Upper lobe of right lung (tissue), 1 donor: ENCODE results near the gene SIGLEC9. TPM values are rescaled to one million over a fixed set of nuclear protein-coding genes. Genes with fewer than 3 reads are reported as not detected.

ENCODE experiments used
- ATAC-seq: fragments of 200-7000 bp; cut with Tn5 transposase; one replicate; pipeline ENCODE4 v1.9.1; 2020; ENCODE audit warnings: mild to moderate bottlenecking, moderate library complexity
- DNase-seq: peaks from one replicate; pipeline ENCODE4 v3.0.0-alpha.2; 2020
- H3K27ac ChIP-seq: fragments of 200-600 bp; one replicate; pipeline ENCODE4 v1.8.0; 2022
- H3K27me3 ChIP-seq: fragments of 200-600 bp; one replicate; pipeline ENCODE4 v1.8.0; 2022; ENCODE audit warnings: mild to moderate bottlenecking
- H3K36me3 ChIP-seq: fragments of 200-600 bp; one replicate; pipeline ENCODE4 v1.8.0; 2022
- H3K4me1 ChIP-seq: fragments of 200-600 bp; one replicate; pipeline ENCODE4 v1.8.0; 2022
- H3K4me3 ChIP-seq: fragments of 200-600 bp; one replicate; pipeline ENCODE4 v1.8.0; 2022; ENCODE audit warnings: mild to moderate bottlenecking
- H3K9me3 ChIP-seq: fragments of 200-600 bp; one replicate; pipeline ENCODE4 v1.8.0; 2022
- intact Hi-C: fragments of 100-400 bp; cut with DNase I; formaldehyde crosslinking; loops from one replicate; pipeline ENCODE4 v1.11.0; 2022
- long read RNA-seq: library from polyadenylated mRNA; unstranded; transcript quantifications from one replicate; pipeline ENCODE4 v2.0.0, GENCODE V29; 2021
- total RNA-seq: library from RNA; stranded (reverse); fragmentation: NEBNext Ultra II Directional; extraction: Animal tissue kit (Norgen Biotek cat#: 25700); gene quantifications from one replicate; pipeline ENCODE4 v1.2.1, GENCODE V29; 2021
- TF ChIP-seq, protein P1 (sequence below): fragments of 200-600 bp; IDR thresholded peaks from one replicate; pipeline ENCODE4 v1.8.0; 2022; ENCODE audit warnings: antibody characterized with exemption
- donor health status: DM: no; HTN: yes; CAD: no; lungs with severe emphysema.

The SIGLEC9 gene
- total RNA-seq = 14.5 TPM
- long read RNA-seq, transcript SIGLEC9-201 (7 exons, 1,690 nt) = major isoform, 17 of 34 reads
- long read RNA-seq, partial matches to known transcripts = 2 of 34 reads
- long read RNA-seq, other reads (novel, unspliced or antisense) = 12 of 34 reads

DNA sequence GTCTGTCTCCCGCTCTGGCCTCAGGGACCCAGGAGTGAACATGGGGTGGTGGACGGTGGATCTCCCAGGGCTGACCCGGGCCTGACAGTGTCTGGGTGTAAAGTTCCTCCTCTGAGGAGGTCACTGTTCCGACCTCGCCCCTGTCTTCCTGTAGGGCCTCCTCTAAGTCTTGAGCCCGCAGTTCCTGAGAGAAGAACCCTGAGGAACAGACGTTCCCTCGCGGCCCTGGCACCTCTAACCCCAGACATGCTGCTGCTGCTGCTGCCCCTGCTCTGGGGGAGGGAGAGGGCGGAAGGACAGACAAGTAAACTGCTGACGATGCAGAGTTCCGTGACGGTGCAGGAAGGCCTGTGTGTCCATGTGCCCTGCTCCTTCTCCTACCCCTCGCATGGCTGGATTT is at the start of gene SIGLEC9:
TSS of gene SIGLEC9 (plus strand) at position 178 of the 400 bp plus-strand sequence. CDS start at position 247, 69 bp downstream.
- peaks cover 12% of the 10 kb centered on the region for H3K4me1 ChIP-seq
- H3K9me3 ChIP-seq = no peaks in the 10 kb centered on the region
- ATAC-seq (peak; percentile 55), DNase-seq (peak; percentile 74)
- TF ChIP-seq, protein P1, sequence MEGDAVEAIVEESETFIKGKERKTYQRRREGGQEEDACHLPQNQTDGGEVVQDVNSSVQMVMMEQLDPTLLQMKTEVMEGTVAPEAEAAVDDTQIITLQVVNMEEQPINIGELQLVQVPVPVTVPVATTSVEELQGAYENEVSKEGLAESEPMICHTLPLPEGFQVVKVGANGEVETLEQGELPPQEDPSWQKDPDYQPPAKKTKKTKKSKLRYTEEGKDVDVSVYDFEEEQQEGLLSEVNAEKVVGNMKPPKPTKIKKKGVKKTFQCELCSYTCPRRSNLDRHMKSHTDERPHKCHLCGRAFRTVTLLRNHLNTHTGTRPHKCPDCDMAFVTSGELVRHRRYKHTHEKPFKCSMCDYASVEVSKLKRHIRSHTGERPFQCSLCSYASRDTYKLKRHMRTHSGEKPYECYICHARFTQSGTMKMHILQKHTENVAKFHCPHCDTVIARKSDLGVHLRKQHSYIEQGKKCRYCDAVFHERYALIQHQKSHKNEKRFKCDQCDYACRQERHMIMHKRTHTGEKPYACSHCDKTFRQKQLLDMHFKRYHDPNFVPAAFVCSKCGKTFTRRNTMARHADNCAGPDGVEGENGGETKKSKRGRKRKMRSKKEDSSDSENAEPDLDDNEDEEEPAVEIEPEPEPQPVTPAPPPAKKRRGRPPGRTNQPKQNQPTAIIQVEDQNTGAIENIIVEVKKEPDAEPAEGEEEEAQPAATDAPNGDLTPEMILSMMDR = no peak
- no peaks in the 10 kb centered on the region for H3K27me3 ChIP-seq
- H3K27ac ChIP-seq = peak within 1 kb of the TSS; percentile 72
- H3K36me3 ChIP-seq = no peaks in the 10 kb centered on the region
- intact Hi-C loops = no loop called here
- H3K4me3 ChIP-seq = peak within 1 kb of the TSS; percentile 42

DNA sequence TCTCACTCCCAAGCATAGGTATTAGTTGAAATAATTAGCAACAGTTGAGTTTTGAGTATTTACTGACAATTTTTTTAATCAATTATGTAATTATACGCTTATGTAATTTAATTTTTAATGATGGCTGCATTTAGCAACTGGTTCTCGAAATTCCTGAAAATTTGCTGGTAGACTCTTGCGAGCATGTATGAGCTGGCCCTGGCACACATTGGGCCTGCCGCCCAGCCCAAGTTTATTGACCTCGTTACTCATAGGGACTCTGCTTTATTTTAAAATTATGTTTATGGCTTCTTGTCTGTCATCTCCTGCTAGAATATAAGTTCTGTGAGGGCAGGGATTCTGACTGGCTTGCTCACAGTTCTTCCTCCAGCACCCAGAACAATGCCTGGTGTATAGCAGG is 48.7 kb upstream of the SIGLEC9 start:
- Histone ChIP-seq H3K4me3 (no peak overlapping the region), H3K4me1 (no peaks in the 10 kb centered on the region), H3K27ac (no peak overlapping the region), H3K36me3 (no peaks in the 10 kb centered on the region), H3K27me3 (no peaks in the 10 kb centered on the region), H3K9me3 (no peaks in the 10 kb centered on the region)
- intact Hi-C loops = no loop called here
- no peak for ATAC-seq
- TF ChIP-seq, protein P1 = no peak
- no peak for DNase-seq

DNA sequence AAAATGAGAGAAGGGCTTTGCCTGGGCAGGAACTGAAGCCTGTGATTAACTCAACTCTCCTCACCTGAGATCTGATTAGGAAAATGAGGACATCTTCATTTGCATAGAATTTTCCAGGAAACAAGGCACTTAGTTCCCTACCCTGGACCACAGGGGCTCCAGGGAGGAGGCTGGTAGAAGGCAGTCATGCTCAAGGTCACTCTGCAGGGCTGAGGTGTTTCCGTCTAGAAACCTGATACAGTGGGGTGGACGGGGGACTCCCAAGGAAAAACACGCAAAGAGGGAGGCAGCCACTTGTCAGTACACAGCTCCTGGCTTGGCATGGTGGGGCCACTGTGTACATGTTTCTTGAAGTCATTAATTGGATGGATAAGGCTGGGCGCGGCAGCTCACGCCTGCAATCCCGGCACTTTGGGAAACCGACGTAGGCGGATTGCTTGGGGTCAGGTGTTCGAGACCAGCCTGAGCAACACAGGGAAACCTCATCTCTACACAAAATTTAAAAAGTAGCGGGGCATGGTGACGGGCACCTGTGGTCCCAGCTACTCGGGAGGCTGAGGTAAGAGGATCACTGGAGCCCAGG is 48.0 kb upstream of the SIGLEC9 start:
- Histone ChIP-seq H3K27me3 (no peaks in the 10 kb centered on the region), H3K27ac (no peak overlapping the region), H3K36me3 (no peaks in the 10 kb centered on the region), H3K4me3 (no peak overlapping the region), H3K9me3 (no peaks in the 10 kb centered on the region), H3K4me1 (no peaks in the 10 kb centered on the region)
- TF ChIP-seq, protein P1 = no peak
- DNase-seq (no peak), ATAC-seq (no peak)
- intact Hi-C loops = no loop called here

DNA sequence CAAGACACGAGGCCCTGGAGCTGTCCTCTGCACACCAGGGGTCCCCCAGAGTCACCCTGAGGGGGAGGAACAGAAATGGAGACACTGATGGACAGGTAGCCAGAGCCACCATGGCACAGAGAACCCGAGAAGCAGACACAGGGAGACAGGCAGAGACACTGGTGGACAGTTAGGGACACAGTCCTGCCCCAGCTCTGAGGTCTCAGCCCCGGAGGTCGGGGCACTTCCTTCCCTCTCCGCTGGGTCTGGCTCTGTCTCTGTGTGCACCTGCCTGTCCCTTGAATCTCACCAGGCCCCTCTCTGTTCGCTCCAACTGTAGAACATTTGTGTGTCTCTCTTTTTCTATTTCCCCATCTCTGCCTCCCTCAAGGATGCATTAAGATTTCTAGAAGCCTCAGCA is 46.6 kb upstream of the SIGLEC9 start:
- H3K27ac ChIP-seq = no peak overlapping the region
- peak; percentile 40 for ATAC-seq
- TF ChIP-seq, protein P1 = no peak
- H3K4me3 ChIP-seq = no peak overlapping the region
- no peak for DNase-seq
- peaks cover 6% of the 10 kb centered on the region for H3K27me3 ChIP-seq
- H3K36me3 ChIP-seq = no peaks in the 10 kb centered on the region
- H3K9me3 ChIP-seq = no peaks in the 10 kb centered on the region
- intact Hi-C loops = no loop called here
- H3K4me1 ChIP-seq = no peaks in the 10 kb centered on the region

DNA sequence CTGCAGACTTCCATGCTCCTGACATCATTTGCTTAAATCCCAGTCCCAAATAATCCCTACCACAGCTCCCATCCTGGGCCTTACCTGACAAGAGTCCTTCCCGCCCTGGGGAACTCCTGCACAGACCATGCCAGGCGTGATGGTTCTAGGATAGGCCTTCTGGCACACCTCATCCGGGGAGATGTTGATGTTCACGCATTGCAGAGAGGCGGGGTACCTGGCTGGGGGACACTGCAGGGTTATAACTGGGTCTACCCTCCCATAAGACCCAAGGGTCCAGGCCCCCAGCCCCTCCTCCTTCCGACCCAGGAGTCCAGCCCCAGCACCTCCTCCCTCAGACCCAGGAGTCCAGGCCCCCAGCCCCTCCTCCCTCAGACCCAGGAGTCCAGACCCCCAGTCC is 46.0 kb upstream of the SIGLEC9 start:
- Histone ChIP-seq H3K36me3 (no peaks in the 10 kb centered on the region), H3K27ac (no peak overlapping the region), H3K4me1 (no peaks in the 10 kb centered on the region), H3K27me3 (peaks cover 6% of the 10 kb centered on the region), H3K4me3 (no peak overlapping the region), H3K9me3 (no peaks in the 10 kb centered on the region)
- DNase-seq (no peak), ATAC-seq (no peak)
- TF ChIP-seq, protein P1 = no peak
- intact Hi-C loops = no loop called here
